OCI-LY1 (cell line): ENCODE results near the gene COL19A1.

ENCODE experiments used
- H2AFZ ChIP-seq: fragments of 200-600 bp; sonication (generic), shearing (Covaris generic); 2 replicates; pipeline ENCODE4 v1.6.0; 2014; ENCODE audit warnings: antibody characterized with exemption, mild to moderate bottlenecking, low read length
- H3F3A ChIP-seq: fragments of 200-600 bp; sonication (generic), shearing (Covaris generic); 2 replicates; pipeline ENCODE4 v1.6.0; 2014; ENCODE audit warnings: mild to moderate bottlenecking, antibody characterized with exemption, low read length, moderate library complexity; ENCODE audit not compliant: insufficient read depth
- H3K27ac ChIP-seq: fragments of 200-600 bp; sonication (generic); 2 replicates; pipeline ENCODE4 v1.5.1; 2014; ENCODE audit warnings: low read length, mixed run types, mild to moderate bottlenecking, low read depth; ENCODE audit not compliant: poor library complexity, severe bottlenecking
- H3K27me3 ChIP-seq: fragments of 200-600 bp; sonication (generic); 2 replicates; pipeline ENCODE4 v1.6.0; 2014; ENCODE audit warnings: antibody characterized with exemption, mild to moderate bottlenecking, low read length, moderate library complexity; ENCODE audit not compliant: insufficient read depth
- H3K36me3 ChIP-seq: fragments of 200-600 bp; sonication (generic); 2 replicates; pipeline ENCODE4 v1.6.1; 2014; ENCODE audit warnings: mild to moderate bottlenecking, antibody characterized with exemption, low read length, moderate library complexity, mixed read lengths; ENCODE audit not compliant: insufficient read depth
- H3K4me1 ChIP-seq: fragments of 200-600 bp; sonication (generic); 2 replicates; pipeline ENCODE4 v1.5.1; 2014; ENCODE audit warnings: mild to moderate bottlenecking, low read length, moderate library complexity; ENCODE audit not compliant: insufficient read depth, severe bottlenecking
- H3K4me2 ChIP-seq: fragments of 200-600 bp; sonication (generic), shearing (Covaris generic); 2 replicates; pipeline ENCODE4 v1.6.1; 2014; ENCODE audit warnings: low read length
- H3K4me3 ChIP-seq: fragments of 200-600 bp; sonication (generic); 2 replicates; pipeline ENCODE4 v1.5.1; 2014; ENCODE audit warnings: low read length, low read depth, mild to moderate bottlenecking, mixed read lengths; ENCODE audit not compliant: poor library complexity, severe bottlenecking
- H3K79me2 ChIP-seq: fragments of 200-600 bp; shearing (Covaris generic); 2 replicates; pipeline ENCODE4 v1.6.1; 2016; ENCODE audit warnings: mixed run types, low read length, mixed read lengths; ENCODE audit not compliant: insufficient read depth
- H3K9ac ChIP-seq: fragments of 200-600 bp; sonication (generic), shearing (Covaris generic); 2 replicates; pipeline ENCODE4 v1.6.1; 2014; ENCODE audit warnings: mild to moderate bottlenecking, low read length, mixed read lengths
- H3K9me2 ChIP-seq: fragments of 200-600 bp; sonication (generic), shearing (Covaris generic); 2 replicates; pipeline ENCODE4 v1.6.1; 2014; ENCODE audit warnings: low read depth, mild to moderate bottlenecking, low read length, mixed read lengths
- H3K9me3 ChIP-seq: fragments of 200-600 bp; shearing (Covaris generic); 2 replicates; pipeline ENCODE4 v1.6.1; 2014; ENCODE audit warnings: low read length, mixed read lengths
- H4K20me1 ChIP-seq: fragments of 200-600 bp; sonication (generic), shearing (Covaris generic); 2 replicates; pipeline ENCODE4 v1.6.0; 2016; ENCODE audit warnings: mild to moderate bottlenecking, low read length; ENCODE audit not compliant: insufficient read depth
- CTCF ChIP-seq: fragments of 200-600 bp; sonication (generic), shearing (Covaris generic); IDR thresholded peaks from 2 replicates; pipeline ENCODE4 v1.5.1; 2017; ENCODE audit warnings: mild to moderate bottlenecking, antibody characterized with exemption, low read length, moderate library complexity, mixed read lengths
- EZH2 ChIP-seq: fragments of 200-600 bp; sonication (generic), shearing (Covaris generic); IDR thresholded peaks from 2 replicates; pipeline ENCODE4 v1.8.0; 2017; ENCODE audit warnings: borderline replicate concordance, mixed run types, mild to moderate bottlenecking, antibody characterized with exemption, low read length, moderate library complexity, mixed read lengths

The COL19A1 gene

DNA sequence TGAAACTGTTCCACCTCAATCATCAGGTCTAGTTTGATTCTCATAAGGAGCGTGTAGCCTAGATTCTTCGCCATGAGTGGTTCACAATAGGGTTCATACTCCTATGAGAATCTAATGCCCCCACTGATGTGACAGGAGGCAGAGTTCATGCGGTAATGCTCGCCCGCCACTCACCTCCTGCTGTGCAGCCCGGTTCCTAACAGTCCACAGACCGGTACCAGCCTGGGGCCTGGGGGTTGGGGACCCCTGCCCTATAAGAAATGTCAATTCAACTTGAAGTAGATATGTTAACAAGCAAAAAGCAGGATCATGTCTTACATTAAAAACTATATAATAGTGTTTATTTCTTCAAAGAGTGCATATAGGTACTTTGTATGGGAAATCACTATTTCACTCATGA, 216.5 kb downstream of the COL19A1 start:
- H4K20me1 ChIP-seq = no peaks in the 10 kb centered on the region
- H3K9me2 ChIP-seq = no peaks in the 10 kb centered on the region
- H3K79me2 ChIP-seq = no peaks in the 10 kb centered on the region
- no peak overlapping the region for H3K4me3 ChIP-seq
- no peak overlapping the region for H2AFZ ChIP-seq
- H3K9me3 ChIP-seq = no peaks in the 10 kb centered on the region
- H3K4me1 ChIP-seq = no peaks in the 10 kb centered on the region
- no peaks in the 10 kb centered on the region for H3K27me3 ChIP-seq
- H3F3A ChIP-seq = no peaks in the 10 kb centered on the region
- no peak overlapping the region for H3K4me2 ChIP-seq
- no peak overlapping the region for H3K27ac ChIP-seq
- TF ChIP-seq EZH2 = no peak
- no peak for TF ChIP-seq CTCF
- H3K36me3 ChIP-seq = no peaks in the 10 kb centered on the region
- no peak overlapping the region for H3K9ac ChIP-seq

DNA sequence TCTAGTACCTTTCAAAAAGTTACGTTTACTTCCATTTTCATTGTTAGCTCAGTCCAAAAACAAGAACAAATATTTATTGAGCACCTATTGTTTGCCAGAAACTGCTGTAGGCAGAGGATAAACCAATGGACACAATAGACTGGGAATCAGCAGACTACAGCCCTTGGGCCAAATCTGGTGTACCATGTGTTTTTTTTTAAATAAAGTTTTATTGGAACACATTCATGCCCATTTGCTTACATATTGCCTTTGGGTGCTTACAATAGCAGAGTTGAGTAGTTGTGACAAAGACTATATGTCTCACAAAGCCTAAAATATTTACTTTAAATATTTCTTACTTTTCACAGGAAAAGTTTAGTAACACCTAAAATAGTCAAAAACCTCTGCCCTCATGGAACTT, 220.4 kb downstream of the COL19A1 start:
- Histone ChIP-seq H3F3A (no peaks in the 10 kb centered on the region), H3K9me3 (no peaks in the 10 kb centered on the region), H3K9ac (no peak overlapping the region), H2AFZ (no peak overlapping the region), H3K27me3 (no peaks in the 10 kb centered on the region), H3K4me1 (no peaks in the 10 kb centered on the region), H3K9me2 (no peaks in the 10 kb centered on the region), H3K4me2 (no peak overlapping the region), H4K20me1 (no peaks in the 10 kb centered on the region), H3K4me3 (no peak overlapping the region), H3K36me3 (no peaks in the 10 kb centered on the region), H3K79me2 (no peaks in the 10 kb centered on the region), H3K27ac (no peak overlapping the region)
- TF ChIP-seq CTCF (no peak), EZH2 (no peak)

GRCh38 chr6:70094156-70094555, 227.8 kb downstream of the COL19A1 start:
- no peak overlapping the region for H3K4me3 ChIP-seq
- no peaks in the 10 kb centered on the region for H3K9me2 ChIP-seq
- no peak overlapping the region for H3K27ac ChIP-seq
- no peak overlapping the region for H3K9ac ChIP-seq
- H3K36me3 ChIP-seq = no peaks in the 10 kb centered on the region
- no peak overlapping the region for H2AFZ ChIP-seq
- no peaks in the 10 kb centered on the region for H3K27me3 ChIP-seq
- TF ChIP-seq CTCF = no peak
- H4K20me1 ChIP-seq = no peaks in the 10 kb centered on the region
- H3K9me3 ChIP-seq = no peaks in the 10 kb centered on the region
- H3K4me1 ChIP-seq = no peaks in the 10 kb centered on the region
- no peaks in the 10 kb centered on the region for H3F3A ChIP-seq
- H3K79me2 ChIP-seq = no peaks in the 10 kb centered on the region
- H3K4me2 ChIP-seq = no peak overlapping the region
